GM10847 (cell line): ENCODE measurements around the gene NAA80.

Source experiments
- POLR2A ChIP-seq: IDR thresholded peaks from 2 replicates; pipeline ENCODE4 v1.6.1; 2011; ENCODE audit not compliant: insufficient read length; ENCODE audit errors: extremely low read depth

NAA80 gene

DNA sequence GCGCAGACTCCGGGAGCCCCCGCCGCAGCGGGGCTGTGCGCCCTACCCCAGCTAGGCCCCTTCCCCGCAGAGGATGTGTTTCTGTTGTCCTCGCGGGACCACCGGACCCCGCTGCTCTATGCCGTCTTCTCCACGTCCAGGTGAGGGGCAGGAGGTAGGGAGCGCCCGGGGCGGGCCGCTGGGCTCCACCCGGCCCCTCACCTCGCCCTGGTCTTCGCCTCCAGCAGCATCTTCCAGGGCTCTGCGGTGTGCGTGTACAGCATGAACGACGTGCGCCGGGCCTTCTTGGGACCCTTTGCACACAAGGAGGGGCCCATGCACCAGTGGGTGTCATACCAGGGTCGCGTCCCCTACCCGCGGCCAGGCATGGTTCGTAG lies 25.5 kb downstream of the NAA80 start:
- TF ChIP-seq POLR2A, result no peak

DNA sequence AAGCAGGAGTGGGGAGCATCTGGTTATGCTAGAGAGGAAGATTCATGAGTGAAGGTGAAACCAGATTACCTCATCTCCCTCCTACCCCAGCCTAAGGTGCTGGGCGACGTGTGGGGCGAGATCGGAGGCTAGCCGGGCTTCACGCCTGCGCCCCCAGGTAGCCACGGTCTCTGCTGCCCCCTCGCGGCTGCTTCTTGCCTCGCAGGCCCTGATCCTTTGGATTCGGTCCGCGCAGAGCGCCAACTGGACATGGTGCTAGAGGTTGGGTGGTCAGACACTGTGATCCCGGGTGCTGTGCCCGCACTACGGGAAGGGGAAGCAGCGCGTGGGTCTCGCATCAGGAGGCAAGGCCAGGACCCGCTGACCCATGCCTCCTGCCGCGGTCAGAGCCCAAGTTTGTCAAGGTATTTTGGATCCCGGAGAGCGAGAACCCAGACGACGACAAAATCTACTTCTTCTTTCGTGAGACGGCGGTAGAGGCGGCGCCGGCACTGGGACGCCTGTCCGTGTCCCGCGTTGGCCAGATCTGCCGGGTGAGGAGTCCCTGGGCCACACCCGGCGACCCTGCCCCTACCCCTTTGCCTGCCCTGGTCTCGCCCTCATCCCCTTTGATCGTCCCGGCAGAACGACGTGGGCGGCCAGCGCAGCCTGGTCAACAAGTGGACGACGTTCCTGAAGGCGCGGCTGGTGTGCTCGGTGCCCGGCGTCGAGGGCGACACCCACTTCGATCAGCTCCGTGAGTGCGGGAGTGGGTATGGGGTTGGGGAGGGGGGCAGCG lies 26.1 kb downstream of the NAA80 start:
- TF ChIP-seq POLR2A, result no peak

- no peak for TF ChIP-seq POLR2A
Measured at GRCh38 chr3:50271314-50271936, 27.8 kb downstream of the NAA80 start.

DNA sequence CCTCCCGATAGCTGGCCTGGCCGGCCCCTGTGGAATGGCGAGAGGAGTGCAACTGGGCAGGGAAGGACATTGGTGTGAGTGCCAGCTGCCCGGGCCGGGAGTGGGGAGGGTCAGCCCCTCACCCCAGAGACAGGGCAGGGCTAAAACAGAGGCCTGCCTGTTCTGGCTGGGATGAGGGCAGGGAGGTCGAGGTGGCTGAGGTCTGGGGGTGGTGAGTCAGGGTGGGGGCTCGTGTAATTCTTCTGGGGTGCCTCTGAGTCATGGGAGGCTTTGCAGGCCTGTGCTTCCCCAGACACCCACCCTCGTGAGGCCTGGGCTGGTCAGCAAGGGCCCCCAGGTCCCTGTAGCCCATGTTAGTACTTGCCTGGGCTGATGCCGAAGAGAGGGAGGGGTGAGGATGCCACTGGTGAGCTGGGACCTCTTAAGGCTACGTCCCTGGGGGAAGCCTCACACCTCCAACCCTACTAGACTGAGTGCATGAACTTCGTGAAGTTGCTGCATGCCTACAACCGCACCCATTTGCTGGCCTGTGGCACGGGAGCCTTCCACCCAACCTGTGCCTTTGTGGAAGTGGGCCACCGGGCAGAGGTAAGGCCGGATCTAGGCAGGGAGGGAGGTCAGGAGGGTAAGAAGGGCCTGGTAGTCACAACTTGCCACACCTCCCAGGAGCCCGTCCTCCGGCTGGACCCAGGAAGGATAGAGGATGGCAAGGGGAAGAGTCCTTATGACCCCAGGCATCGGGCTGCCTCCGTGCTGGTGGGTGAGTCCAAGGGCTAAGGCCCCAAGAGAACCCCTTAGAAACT lies 28.6 kb downstream of the NAA80 start:
- TF ChIP-seq POLR2A, result no peak

- TF ChIP-seq POLR2A, result no peak
Measured at GRCh38 chr3:50269977-50270413, 29.2 kb downstream of the NAA80 start.

- no peak for TF ChIP-seq POLR2A
Measured at GRCh38 chr3:50269460-50269859, 29.7 kb downstream of the NAA80 start.

- no peak for TF ChIP-seq POLR2A
Measured at GRCh38 chr3:50268703-50269451, 30.3 kb downstream of the NAA80 start, which contains the start of gene SEMA3B. SEMA3B (plus strand) TSS chr3:50269147; CDS start chr3:50269241, 94 bp downstream.

DNA sequence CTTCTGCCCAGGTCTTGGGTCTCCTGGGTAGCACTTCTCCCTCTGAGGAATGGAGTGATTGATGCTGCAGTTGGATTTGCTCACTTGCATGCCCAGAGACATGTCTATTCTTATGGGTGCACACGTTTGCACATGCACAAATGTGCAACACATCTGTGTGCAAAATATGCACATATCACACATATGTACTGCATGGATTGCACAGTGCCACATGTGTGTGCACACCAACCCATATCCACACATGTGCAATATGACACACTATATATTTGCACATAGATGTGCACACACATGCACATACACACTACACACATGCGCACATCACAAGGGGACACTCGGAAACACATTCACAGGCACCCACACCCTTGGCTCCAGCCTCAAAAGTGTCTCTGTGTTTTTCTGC lies 30.9 kb downstream of the NAA80 start:
- no peak for TF ChIP-seq POLR2A

DNA sequence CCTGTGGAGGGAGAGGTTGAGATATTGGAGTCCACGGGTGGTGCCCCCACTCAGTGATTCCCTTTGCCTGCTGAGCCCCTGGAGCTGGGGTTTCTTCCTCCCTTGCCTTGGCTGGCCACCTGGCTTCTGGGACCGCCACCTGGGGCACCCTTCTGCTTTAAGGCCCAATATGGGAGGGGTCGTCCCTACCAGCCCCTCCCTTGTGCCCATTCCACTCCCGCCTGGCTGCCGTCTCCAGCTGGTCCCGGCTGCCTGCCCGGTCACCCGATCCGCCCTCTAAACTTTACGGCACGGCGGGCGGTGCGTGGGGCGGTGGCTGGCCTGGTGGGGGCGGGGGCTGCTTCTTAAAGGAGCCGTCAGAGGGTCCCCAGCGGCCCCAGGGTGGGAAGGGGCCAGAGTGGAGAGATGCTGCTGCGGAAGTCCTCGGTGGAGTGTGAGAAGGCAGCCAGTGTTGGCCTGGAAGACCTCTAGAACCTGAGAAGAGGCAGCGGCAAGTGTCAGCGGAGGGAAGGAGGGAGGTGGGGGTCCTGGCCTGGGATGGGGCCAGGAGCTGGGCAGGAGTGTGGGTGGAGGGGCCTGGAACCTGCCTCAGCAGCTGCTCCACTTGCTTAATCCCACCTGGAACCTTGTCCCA lies 31.8 kb downstream of the NAA80 start:
- no peak for TF ChIP-seq POLR2A

DNA sequence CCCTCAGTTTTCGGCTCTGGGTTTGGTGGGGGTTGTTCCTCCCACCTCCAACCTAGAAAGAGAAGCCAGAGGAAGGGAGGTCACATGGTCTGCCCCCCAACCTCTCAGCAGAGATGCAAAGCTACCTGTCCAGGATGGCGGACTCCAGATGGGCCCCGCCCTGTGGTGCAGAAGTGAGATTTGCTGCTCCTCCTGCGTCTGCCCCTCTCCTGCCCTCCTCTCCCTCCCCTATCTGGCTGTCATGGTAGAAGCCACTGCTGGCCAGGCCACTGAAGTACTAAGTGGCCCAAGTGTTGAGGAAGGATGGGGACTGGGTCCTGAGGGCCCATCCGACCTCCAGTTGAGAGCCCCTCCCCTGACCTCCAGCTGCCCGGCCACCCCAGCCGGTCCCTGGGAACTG lies 32.4 kb downstream of the NAA80 start:
- no peak for TF ChIP-seq POLR2A

GRCh38 chr3:50266017-50266416 lies 33.2 kb downstream of the NAA80 start:
- TF ChIP-seq POLR2A, result no peak

DNA sequence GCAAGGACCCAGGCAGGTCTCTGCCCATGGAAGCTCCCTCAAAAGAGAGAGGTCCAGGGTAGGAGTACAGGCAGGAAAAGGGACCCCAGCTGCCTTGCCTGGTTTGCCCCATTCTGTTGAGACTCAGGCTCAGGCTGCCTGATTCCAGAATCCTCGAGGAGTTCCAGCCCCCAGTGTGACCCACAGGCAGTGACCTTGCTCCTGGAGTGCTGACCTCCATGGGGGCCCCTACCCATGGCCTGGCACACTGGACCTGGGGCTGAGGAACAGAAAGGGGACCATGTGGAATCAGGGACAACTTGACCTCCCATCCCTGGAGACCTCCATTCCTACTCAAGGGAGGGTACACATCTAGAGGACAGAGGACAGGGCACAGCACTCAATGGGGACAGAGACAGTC lies 33.6 kb downstream of the NAA80 start:
- TF ChIP-seq POLR2A, result no peak

DNA sequence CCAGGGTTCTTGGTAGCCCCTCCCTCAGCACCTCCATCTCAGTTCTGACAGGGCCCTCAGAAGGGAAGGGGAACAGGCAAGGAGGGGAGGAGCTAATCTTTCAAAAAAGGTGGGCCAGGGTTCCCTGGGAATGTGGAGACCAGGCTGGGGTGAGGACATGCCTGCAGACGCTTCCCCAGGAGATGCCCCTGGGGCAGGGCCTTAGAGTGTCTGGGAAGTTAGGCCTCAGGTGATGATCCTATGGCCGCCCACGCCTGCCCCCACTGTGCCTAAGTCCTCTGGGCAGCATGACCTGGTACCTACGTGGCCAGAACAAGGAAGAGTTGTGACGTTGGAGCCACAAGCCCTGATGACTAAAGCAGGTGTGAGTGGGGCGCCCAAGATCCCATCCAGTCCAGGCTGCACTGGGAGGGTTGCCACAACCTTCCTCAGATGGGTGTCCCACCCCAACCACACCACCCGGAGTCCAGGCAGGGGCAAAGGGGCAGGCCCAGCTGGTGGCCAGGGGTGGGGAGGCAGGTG lies 34.2 kb downstream of the NAA80 start:
- TF ChIP-seq POLR2A, result no peak

DNA sequence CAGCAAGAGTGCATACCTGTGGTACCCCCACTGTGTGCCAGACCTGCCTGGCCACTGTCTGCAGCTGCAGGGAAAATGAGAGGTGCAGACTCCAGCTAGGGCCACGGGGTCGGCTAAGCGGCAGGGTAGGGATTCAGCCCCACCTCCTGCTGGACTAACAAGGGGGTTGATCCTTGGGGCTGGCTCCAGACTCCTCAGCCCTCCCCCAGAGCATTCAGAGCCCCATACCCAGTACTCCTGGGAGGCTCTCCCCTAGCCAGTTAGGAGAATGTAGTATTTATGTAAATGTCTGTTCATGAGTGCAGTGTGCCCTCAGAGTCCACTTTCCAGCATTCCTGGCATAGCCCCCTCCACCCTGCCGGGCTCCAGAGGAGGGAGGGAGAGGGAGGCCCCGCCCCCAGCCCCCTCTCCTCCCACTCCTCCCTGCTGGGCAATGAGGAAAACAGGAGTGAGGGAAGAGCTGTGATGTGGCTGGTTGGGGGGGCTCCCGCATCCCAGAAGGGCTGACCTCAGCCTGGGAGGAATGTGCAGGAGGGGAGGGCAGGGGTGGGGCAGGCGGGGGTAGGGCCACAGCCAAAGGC lies 34.7 kb downstream of the NAA80 start:
- TF ChIP-seq POLR2A, result no peak
